BLaER1 (cell line): ENCODE data around the gene LARGE2.
A peak's percentile ranks its signal among the peaks of the same experiment; 100 is the strongest.
"Not testable (repeated sequence)": the region's sequence is repeated elsewhere in the genome, so short reads cannot be mapped to it uniquely, and the experiment has no call there.

Source experiments
- H3K27ac ChIP-seq: shearing (Covaris generic); formaldehyde crosslinking; 2 replicates; pipeline ENCODE4 v1.8.1; 2022
- H3K27me3 ChIP-seq: shearing (Covaris generic); formaldehyde crosslinking; 2 replicates; pipeline ENCODE4 v1.8.1; 2022
- H3K36me3 ChIP-seq: shearing (Covaris generic); formaldehyde crosslinking; 2 replicates; pipeline ENCODE4 v1.8.1; 2022
- H3K4me1 ChIP-seq: shearing (Covaris generic); formaldehyde crosslinking; 2 replicates; pipeline ENCODE4 v1.8.1; 2022
- H3K4me2 ChIP-seq: shearing (Covaris generic); formaldehyde crosslinking; 2 replicates; pipeline ENCODE4 v1.8.1; 2022
- H3K4me3 ChIP-seq: shearing (Covaris generic); formaldehyde crosslinking; 2 replicates; pipeline ENCODE4 v1.8.1; 2022
- H3K9ac ChIP-seq: shearing (Covaris generic); formaldehyde crosslinking; 2 replicates; pipeline ENCODE4 v1.8.1; 2022
- H3K9me3 ChIP-seq: shearing (Covaris generic); formaldehyde crosslinking; 2 replicates; pipeline ENCODE4 v1.8.1; 2022
- H4K20me1 ChIP-seq: shearing (Covaris generic); formaldehyde crosslinking; 2 replicates; pipeline ENCODE4 v1.8.1; 2022
- Cebpa-rat ChIP-seq: shearing (Covaris generic); IDR thresholded peaks from 2 replicates; pipeline ENCODE4 v1.8.1; 2022

LARGE2 gene

GRCh38 chr11:45895553-45896259 is 26.8 kb upstream of the LARGE2 start:
- H3K4me2 ChIP-seq, result no peak overlapping the region
- H4K20me1 ChIP-seq, result peaks cover 41% of the 10 kb centered on the region
- H3K4me1 ChIP-seq, result peaks cover 14% of the 10 kb centered on the region
- H3K36me3 ChIP-seq, result no peaks in the 10 kb centered on the region
- no peak overlapping the region for H3K4me3 ChIP-seq
- no peak overlapping the region for H3K9ac ChIP-seq
- no peaks in the 10 kb centered on the region for H3K9me3 ChIP-seq
- no peak for TF ChIP-seq Cebpa-rat
- H3K27ac ChIP-seq, result no peak overlapping the region
- H3K27me3 ChIP-seq, result peaks cover 31% of the 10 kb centered on the region

GRCh38 chr11:45896422-45896984 is 26.0 kb upstream of the LARGE2 start:
- Histone ChIP-seq H3K27me3 (peaks cover 39% of the 10 kb centered on the region), H3K27ac (no peak overlapping the region), H3K4me1 (peaks cover 16% of the 10 kb centered on the region), H4K20me1 (peaks cover 49% of the 10 kb centered on the region), H3K9me3 (no peaks in the 10 kb centered on the region), H3K4me3 (no peak overlapping the region), H3K36me3 (no peaks in the 10 kb centered on the region), H3K9ac (no peak overlapping the region), H3K4me2 (no peak overlapping the region)
- no peak for TF ChIP-seq Cebpa-rat

- Histone ChIP-seq H3K27ac (no peak overlapping the region), H3K4me2 (no peak overlapping the region), H3K27me3 (peaks cover 41% of the 10 kb centered on the region), H3K9me3 (no peaks in the 10 kb centered on the region), H3K4me3 (no peak overlapping the region), H3K36me3 (no peaks in the 10 kb centered on the region), H3K9ac (no peak overlapping the region), H4K20me1 (peaks cover 56% of the 10 kb centered on the region), H3K4me1 (peaks cover 16% of the 10 kb centered on the region)
- TF ChIP-seq Cebpa-rat, result no peak
Measured at GRCh38 chr11:45897556-45897955, 24.9 kb upstream of the LARGE2 start.

- Histone ChIP-seq H3K36me3 (no peaks in the 10 kb centered on the region), H3K4me3 (peak overlapping the region; percentile 68; the same call in 1 of the 2 replicates), H3K4me1 (peaks cover 21% of the 10 kb centered on the region), H3K4me2 (peak overlapping the region; percentile 91), H4K20me1 (peaks cover 56% of the 10 kb centered on the region), H3K9ac (no peak overlapping the region), H3K27ac (no peak overlapping the region), H3K9me3 (no peaks in the 10 kb centered on the region), H3K27me3 (peaks cover 41% of the 10 kb centered on the region)
- TF ChIP-seq Cebpa-rat, result no peak
Measured at GRCh38 chr11:45899086-45899447, 23.4 kb upstream of the LARGE2 start.

GRCh38 chr11:45899448-45900174 is 22.8 kb upstream of the LARGE2 start:
- Histone ChIP-seq H3K4me3 (peak overlapping the region; percentile 68), H3K9me3 (no peaks in the 10 kb centered on the region), H3K9ac (peak overlapping the region; percentile 71; the same call in 1 of the 2 replicates), H3K27me3 (peaks cover 41% of the 10 kb centered on the region), H3K4me1 (peaks cover 21% of the 10 kb centered on the region), H3K4me2 (peak overlapping the region; percentile 91), H3K27ac (no peak overlapping the region), H3K36me3 (no peaks in the 10 kb centered on the region), H4K20me1 (peaks cover 56% of the 10 kb centered on the region)
- no peak for TF ChIP-seq Cebpa-rat

GRCh38 chr11:45900175-45900800 is 22.2 kb upstream of the LARGE2 start:
- peaks cover 56% of the 10 kb centered on the region for H4K20me1 ChIP-seq
- peaks cover 21% of the 10 kb centered on the region for H3K4me1 ChIP-seq
- H3K4me3 ChIP-seq, result peak overlapping the region; percentile 68
- H3K9me3 ChIP-seq, H3K27ac ChIP-seq, H3K36me3 ChIP-seq, H3K9ac ChIP-seq: not testable (repeated sequence)
- H3K4me2 ChIP-seq, result peak overlapping the region; percentile 91
- peaks cover 41% of the 10 kb centered on the region for H3K27me3 ChIP-seq

- peaks cover 41% of the 10 kb centered on the region for H3K27me3 ChIP-seq
- no peak overlapping the region for H3K27ac ChIP-seq
- H3K36me3 ChIP-seq, result no peaks in the 10 kb centered on the region
- H3K4me3 ChIP-seq, result peak overlapping the region; percentile 68; the same call in 1 of the 2 replicates
- H3K9ac ChIP-seq, result no peak overlapping the region
- peaks cover 51% of the 10 kb centered on the region for H4K20me1 ChIP-seq
- no peak for TF ChIP-seq Cebpa-rat
- peaks cover 21% of the 10 kb centered on the region for H3K4me1 ChIP-seq
- peak overlapping the region; percentile 91 for H3K4me2 ChIP-seq
- H3K9me3 ChIP-seq, result no peaks in the 10 kb centered on the region
Measured at GRCh38 chr11:45900916-45901617, 21.4 kb upstream of the LARGE2 start.

GRCh38 chr11:45901626-45902025 is 20.8 kb upstream of the LARGE2 start:
- H4K20me1 ChIP-seq, result peaks cover 49% of the 10 kb centered on the region
- H3K4me2 ChIP-seq, result no peak overlapping the region
- no peaks in the 10 kb centered on the region for H3K36me3 ChIP-seq
- no peak overlapping the region for H3K4me3 ChIP-seq
- H3K9ac ChIP-seq, result no peak overlapping the region
- H3K9me3 ChIP-seq, result no peaks in the 10 kb centered on the region
- TF ChIP-seq Cebpa-rat, result no peak
- H3K4me1 ChIP-seq, result peaks cover 21% of the 10 kb centered on the region
- H3K27ac ChIP-seq, result no peak overlapping the region
- peaks cover 41% of the 10 kb centered on the region for H3K27me3 ChIP-seq

- Histone ChIP-seq H3K9me3 (no peaks in the 10 kb centered on the region), H4K20me1 (peaks cover 44% of the 10 kb centered on the region), H3K9ac (no peak overlapping the region), H3K4me3 (no peak overlapping the region), H3K27ac (no peak overlapping the region), H3K4me2 (no peak overlapping the region), H3K4me1 (peaks cover 21% of the 10 kb centered on the region), H3K36me3 (no peaks in the 10 kb centered on the region), H3K27me3 (peaks cover 34% of the 10 kb centered on the region)
- no peak for TF ChIP-seq Cebpa-rat
Measured at GRCh38 chr11:45902452-45903380, 19.7 kb upstream of the LARGE2 start.
